ENCODE results near the gene SLC16A7.
"Not testable (repeated sequence)": the region's sequence is repeated elsewhere in the genome, so short reads cannot be mapped to it uniquely, and the experiment has no call there.

SLC16A7 gene

DNA sequence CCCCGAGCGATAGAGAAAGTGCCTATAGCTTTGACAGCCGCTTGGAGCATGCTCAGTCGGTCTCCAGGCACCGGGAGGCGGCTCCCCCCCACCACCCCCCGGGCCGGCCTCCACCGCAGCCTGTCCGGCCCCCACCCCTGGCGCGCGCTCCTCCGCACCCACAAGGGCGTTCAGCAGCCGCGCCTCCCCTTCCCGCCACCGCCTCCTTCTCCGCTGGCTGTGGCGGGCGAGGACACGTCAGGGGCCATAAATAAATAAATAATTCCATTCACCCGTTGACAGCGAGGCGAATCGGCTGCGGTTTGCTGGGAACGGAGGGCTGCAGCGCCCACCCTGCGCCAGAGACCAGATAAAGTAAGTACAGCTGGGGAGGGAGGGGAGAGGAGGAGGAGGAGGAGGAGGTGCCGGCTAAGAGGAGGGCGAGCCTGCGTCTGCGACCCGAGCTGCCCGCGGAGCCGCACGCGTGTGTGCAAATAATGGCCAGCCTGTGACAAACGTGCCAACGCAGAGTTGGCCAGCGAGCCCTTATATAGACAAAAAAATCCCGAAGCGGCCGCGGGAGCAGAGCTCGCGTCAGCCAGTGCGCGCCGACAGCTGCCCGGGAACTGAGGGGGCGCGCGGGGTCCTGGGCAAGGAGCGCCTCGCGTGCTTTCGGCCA is at the start of gene SLC16A7:
Gene SLC16A7, plus strand, starts transcription at position 147 of the 658 bp plus-strand sequence. CDS start 108,773 bp downstream, outside the sequence.
- peak; percentile 65 to 74 for DNase-seq (ENCODE audit: low read depth in 2 of 2, low spot score in 1 of 2)

GRCh38 chr12:59548930-59549329 is 46.9 kb upstream of the SLC16A7 start:
- peak in 1 of 2 donors; percentile 1 for DNase-seq (ENCODE audit: low read depth in 2 of 2, low spot score in 1 of 2)

- DNase-seq (ENCODE audit: low read depth in 2 of 2, low spot score in 1 of 2): no peak
These were observed 36.1 kb upstream of the SLC16A7 start for GRCh38 chr12:59559696-59560095.

- DNase-seq (ENCODE audit: low read depth in 2 of 2, low spot score in 1 of 2): no peak
These were observed 25.7 kb upstream of the SLC16A7 start for GRCh38 chr12:59570145-59570544.

GRCh38 chr12:59574406-59574805 is 21.4 kb upstream of the SLC16A7 start:
- DNase-seq (ENCODE audit: low read depth in 2 of 2, low spot score in 1 of 2): no peak

GRCh38 chr12:59575826-59576225 is 20.0 kb upstream of the SLC16A7 start:
- DNase-seq (ENCODE audit: low read depth in 2 of 2, low spot score in 1 of 2): no peak

GRCh38 chr12:59578254-59578653 is 17.6 kb upstream of the SLC16A7 start:
- DNase-seq (ENCODE audit: low read depth in 2 of 2, low spot score in 1 of 2): no peak

- DNase-seq (ENCODE audit: low read depth in 2 of 2, low spot score in 1 of 2): no peak
These were observed 16.2 kb upstream of the SLC16A7 start for GRCh38 chr12:59579631-59580030.

DNA sequence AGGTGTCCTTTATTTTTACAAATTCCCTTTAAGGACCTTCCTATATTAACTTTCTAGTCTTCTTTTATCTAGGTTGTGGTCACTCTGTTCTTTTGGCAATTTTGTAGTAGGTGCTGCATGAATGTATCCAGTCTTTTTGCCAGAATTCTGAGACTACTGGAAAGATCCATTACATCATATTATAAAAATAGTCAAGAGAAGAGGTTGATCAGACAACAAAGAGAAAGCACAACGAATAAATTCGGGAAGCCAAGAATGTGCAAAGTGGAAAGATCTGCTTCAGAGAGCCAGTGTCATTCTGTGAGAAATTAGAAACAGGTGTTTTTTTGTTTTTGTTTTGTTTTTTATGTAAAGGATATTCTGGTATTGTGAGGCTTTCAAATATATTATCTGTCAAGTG is 15.8 kb upstream of the SLC16A7 start:
- DNase-seq (ENCODE audit: low read depth in 2 of 2, low spot score in 1 of 2): no peak

GRCh38 chr12:59583003-59583712 is 12.7 kb upstream of the SLC16A7 start:
- no peak for DNase-seq (ENCODE audit: low read depth in 2 of 2, low spot score in 1 of 2)

- DNase-seq (ENCODE audit: low read depth in 2 of 2, low spot score in 1 of 2): no peak
These were observed 8.1 kb upstream of the SLC16A7 start for GRCh38 chr12:59587710-59588109.

- no peak for DNase-seq (ENCODE audit: low read depth in 2 of 2, low spot score in 1 of 2)
These were observed 2.1 kb upstream of the SLC16A7 start for GRCh38 chr12:59593761-59594160.

GRCh38 chr12:59594943-59595500 is 807 bp upstream of the SLC16A7 start:
- no peak for DNase-seq (ENCODE audit: low read depth in 2 of 2, low spot score in 1 of 2)

DNA sequence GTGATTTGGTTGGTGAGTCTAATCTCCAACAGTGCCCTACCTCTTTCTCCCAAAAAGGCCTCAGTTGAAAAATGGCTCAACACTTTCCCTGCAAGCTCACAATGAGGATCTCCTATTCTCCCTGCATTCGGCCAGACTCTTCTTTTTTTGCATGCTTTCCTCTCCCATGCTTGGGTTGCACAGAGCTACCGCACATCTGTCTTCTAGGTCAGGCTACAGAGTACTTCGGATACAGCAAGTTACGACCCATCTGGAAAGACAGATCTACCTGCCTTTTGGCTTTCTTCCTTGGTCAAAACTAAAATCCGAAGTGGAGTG is 305 bp upstream of the SLC16A7 start:
- no peak for DNase-seq (ENCODE audit: low read depth in 2 of 2, low spot score in 1 of 2)

DNA sequence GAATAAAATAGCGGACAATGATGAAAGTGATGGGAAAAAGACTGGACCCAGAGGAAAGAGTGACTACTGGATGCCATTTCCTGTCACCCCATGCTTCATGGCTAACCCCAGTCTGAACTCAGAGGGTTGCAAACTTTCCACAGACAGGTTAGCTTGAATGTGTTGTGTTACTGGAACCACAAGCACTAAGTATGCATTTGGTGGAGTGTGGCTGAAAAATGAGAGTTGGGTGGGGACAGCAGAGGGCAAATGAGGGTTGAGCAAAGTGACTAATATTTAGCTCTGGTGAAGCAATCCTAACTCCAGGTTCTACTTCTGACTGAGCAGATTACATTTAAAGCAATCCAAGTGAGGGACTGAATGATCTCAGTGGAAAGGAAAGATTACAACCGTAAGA is 1.6 kb downstream of the SLC16A7 start:
- peak; percentile 22 to 43 for DNase-seq (ENCODE audit: low read depth in 2 of 2, low spot score in 1 of 2)

DNA sequence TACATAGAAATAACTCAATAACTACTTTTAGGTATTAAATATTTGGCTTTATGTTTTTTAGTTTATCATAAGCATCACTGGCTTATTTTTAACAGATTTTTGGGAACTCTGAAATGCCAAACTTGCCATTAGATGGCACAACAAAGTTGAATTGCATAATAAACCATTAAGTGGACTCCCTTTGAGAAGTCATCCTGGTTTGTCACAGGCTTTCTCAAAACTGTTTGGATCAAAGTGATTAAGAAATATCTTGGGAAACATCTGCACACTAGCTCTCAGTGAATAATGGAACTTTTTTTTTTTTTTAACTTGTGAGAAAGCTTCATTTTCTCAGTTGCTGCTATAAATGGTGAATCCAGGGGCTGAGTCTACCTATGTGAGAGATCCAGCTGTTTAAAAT is 4.3 kb downstream of the SLC16A7 start:
- no peak for DNase-seq (ENCODE audit: low read depth in 2 of 2, low spot score in 1 of 2)

DNA sequence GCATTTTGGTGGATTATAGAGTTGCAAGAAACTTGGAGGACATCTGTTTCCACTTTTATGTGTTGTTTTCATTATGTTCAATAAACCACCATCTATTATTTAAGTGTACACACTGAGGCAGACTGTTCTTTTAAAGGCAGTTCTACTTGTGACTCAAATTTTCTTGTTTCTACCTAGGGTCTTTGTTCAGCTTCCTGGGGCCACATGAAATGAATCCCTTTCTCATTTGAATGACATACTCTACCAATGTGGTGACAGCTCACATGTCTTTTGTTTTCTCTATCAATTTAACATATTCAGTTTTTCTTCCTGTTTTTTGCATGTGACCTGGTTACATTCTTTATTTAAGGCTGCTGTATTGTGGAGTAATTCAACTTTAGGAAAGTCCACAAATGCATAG is 7.9 kb downstream of the SLC16A7 start:
- no peak for DNase-seq (ENCODE audit: low read depth in 2 of 2, low spot score in 1 of 2)

DNA sequence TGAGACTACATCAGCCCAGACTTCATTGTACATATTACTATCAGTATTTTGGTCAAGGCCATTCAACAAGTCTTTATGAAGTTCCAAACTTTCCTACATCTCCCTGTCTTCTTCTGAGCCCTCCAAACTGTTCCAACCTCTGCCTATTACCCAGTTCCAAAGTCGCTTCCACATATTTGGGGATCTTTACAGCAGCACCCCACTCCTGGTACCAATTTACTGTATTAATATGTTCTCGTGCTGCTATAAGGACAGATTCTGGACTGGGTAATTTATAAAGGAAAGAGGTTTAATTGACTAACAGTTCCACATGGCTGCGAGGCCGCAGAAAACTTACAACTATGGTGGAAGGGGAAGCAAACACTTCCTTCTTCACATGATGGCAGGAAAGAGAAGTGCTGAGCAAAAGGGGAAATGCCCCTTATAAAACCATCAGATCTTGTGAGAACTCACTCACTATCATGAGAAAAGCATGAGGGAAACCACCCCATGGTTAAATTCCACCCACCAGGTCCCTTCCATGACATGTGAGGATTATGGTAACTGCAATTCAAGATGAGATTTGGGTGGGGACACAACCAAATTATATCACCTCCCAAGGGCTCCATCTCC is 17.1 kb downstream of the SLC16A7 start:
- not testable (repeated sequence) for DNase-seq (ENCODE audit: low read depth in 2 of 2, low spot score in 1 of 2)

DNA sequence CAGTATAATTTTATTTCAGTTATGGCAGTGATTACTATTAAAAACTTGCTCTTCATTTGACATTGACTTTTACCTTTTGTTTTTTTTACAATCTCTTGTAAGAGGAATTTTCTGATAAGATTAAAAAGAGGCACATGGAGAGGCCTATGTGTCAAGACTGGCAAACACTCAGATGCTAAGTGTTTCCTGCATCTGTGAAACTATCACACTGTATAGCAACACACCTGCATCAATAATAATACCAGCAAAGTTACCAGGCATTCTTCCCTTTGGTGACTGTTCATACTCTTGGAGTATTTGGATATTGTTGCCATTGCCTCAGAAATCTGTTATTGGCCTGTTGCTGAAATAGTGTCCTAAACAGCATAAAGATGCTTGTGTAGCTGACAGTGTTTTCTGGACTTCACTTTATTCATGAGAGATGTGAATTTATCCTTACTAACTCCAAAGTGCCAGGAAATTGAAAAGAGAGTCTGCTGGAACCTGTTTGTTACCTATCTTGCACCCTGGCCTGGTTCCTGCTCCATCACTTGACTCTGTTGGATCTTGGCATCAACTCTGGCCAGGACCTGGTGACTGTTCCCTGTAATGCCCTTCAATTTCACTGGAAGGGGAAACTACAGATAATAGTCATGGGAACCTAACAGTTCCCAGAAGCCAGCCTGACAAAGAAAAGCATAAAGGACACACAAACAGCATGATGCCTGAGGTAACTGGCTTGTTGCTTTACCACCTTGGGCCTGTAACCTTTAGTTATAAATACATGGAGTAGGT is 19.8 kb downstream of the SLC16A7 start:
- DNase-seq (ENCODE audit: low read depth in 2 of 2, low spot score in 1 of 2): no peak

GRCh38 chr12:59619461-59620240 is 23.8 kb downstream of the SLC16A7 start:
- DNase-seq (ENCODE audit: low read depth in 2 of 2, low spot score in 1 of 2): no peak

GRCh38 chr12:59620326-59620725 is 24.5 kb downstream of the SLC16A7 start:
- DNase-seq (ENCODE audit: low read depth in 2 of 2, low spot score in 1 of 2): no peak
